Kidney (tissue), 14 donors: ENCODE measurements around the gene VIT. TPM values are rescaled to one million over a fixed set of nuclear protein-coding genes. Genes with fewer than 3 reads are reported as not detected.

Source experiments
- DNase-seq, 5 donors: peaks; one replicate each; pipeline ENCODE4 v3.0.0-alpha.2; 2013 to 2020
- FAIRE-seq: peaks from 2 replicates; lab custom pipeline; 2012; peaks lifted over from hg19 to GRCh38; lab: Jason Lieb, UNC
- H3K27ac ChIP-seq, 2 donors: one replicate each; pipeline ENCODE4 v1.7.0; 2013; ENCODE audit warnings: low read depth in 2 of 2, low read length in 2 of 2, inconsistent platforms in 1 of 2
- H3K27me3 ChIP-seq: one replicate; pipeline ENCODE4 v1.7.1; 2013; ENCODE audit warnings: low read length, inconsistent platforms; ENCODE audit not compliant: control insufficient read depth, insufficient read depth
- H3K36me3 ChIP-seq, 3 donors: one replicate each; pipeline versions ENCODE4 v1.7.0 to v1.7.1; 2013; ENCODE audit warnings: low read length in 3 of 3, control low read depth in 1 of 3, inconsistent platforms in 1 of 3; ENCODE audit not compliant: insufficient read depth in 3 of 3, control insufficient read depth in 2 of 3
- H3K4me1 ChIP-seq, 3 donors: one replicate each; pipeline versions ENCODE4 v1.7.0 to v1.7.1; 2013; ENCODE audit warnings: low read length in 3 of 3, inconsistent platforms in 1 of 3, low read depth in 1 of 3; ENCODE audit not compliant: control insufficient read depth in 2 of 3, insufficient read depth in 2 of 3
- H3K4me3 ChIP-seq, 3 donors: one replicate each; pipeline versions ENCODE4 v1.7.0 to v1.8.1; 2013; ENCODE audit warnings: low read length in 3 of 3, control low read depth in 1 of 3, inconsistent platforms in 1 of 3
- H3K9ac ChIP-seq, 3 donors: one replicate each; pipeline versions ENCODE4 v1.7.0 to v1.7.1; 2013; ENCODE audit warnings: low read length in 3 of 3, control low read depth in 1 of 3, inconsistent platforms in 1 of 3
- H3K9me3 ChIP-seq, 3 donors: one replicate each; pipeline versions ENCODE4 v1.7.0 to v1.7.1; 2013; ENCODE audit warnings: low read length in 3 of 3, control low read depth in 1 of 3, inconsistent platforms in 1 of 3; ENCODE audit not compliant: control insufficient read depth in 2 of 3, insufficient read depth in 1 of 3
- CTCF ChIP-seq: IDR thresholded peaks from 3 replicates; pipeline ENCODE4 v1.5.1; 2012; ENCODE audit warnings: mild to moderate bottlenecking, moderate library complexity, borderline replicate concordance; ENCODE audit not compliant: insufficient read depth; ENCODE audit errors: extremely low read depth
- intact Hi-C: fragments of 100-400 bp; cut with DNase I; formaldehyde crosslinking; loops from one replicate; pipeline ENCODE4 v1.11.1; 2022
- polyA plus RNA-seq: library from polyadenylated mRNA; stranded (reverse); fragments of 350-450 nt; fragmentation: Illumina TruSeq; extraction: RNeasy Lipid Tissue Mini Kit (QIAGEN cat#74804); gene quantifications from one replicate; pipeline ENCODE4 v1.2.3, GENCODE V29; 2014; ENCODE audit warnings: low read depth, low replicate concordance; ENCODE audit not compliant: insufficient read depth
- total RNA-seq: library from RNA; stranded (reverse); fragmentation: NEBNext Ultra II Directional; extraction: Animal tissue kit (Norgen Biotek cat#: 25700); gene quantifications from one replicate; pipeline ENCODE4 v1.2.1, GENCODE V29; 2021
- donor health status: control.
- donor health status: control.
- donor health status: control.
- donor health status: control.
- donor health status: control.
- donor health status: DM: yes; HTN: yes; CAD: no.
- donor health status: Normal renal cell carcinoma (clear cell type).

VIT gene
- total and polyA plus RNA-seq, 2 donors from 2014 or later: 0.15 TPM; not detected in 1

GRCh38 chr2:36819095-36819711 is 122.7 kb downstream of the VIT start:
- Histone ChIP-seq H3K36me3 (no peaks in the 10 kb centered on the region), H3K27ac (no peak overlapping the region), H3K27me3 (no peaks in the 10 kb centered on the region), H3K4me1 (no peaks in the 10 kb centered on the region), H3K9ac (no peak overlapping the region), H3K9me3 (no peaks in the 10 kb centered on the region), H3K4me3 (no peak overlapping the region)
- no peak for TF ChIP-seq CTCF
- intact Hi-C loops: no loop called here
- no peak for DNase-seq
- FAIRE-seq: no peak

DNA sequence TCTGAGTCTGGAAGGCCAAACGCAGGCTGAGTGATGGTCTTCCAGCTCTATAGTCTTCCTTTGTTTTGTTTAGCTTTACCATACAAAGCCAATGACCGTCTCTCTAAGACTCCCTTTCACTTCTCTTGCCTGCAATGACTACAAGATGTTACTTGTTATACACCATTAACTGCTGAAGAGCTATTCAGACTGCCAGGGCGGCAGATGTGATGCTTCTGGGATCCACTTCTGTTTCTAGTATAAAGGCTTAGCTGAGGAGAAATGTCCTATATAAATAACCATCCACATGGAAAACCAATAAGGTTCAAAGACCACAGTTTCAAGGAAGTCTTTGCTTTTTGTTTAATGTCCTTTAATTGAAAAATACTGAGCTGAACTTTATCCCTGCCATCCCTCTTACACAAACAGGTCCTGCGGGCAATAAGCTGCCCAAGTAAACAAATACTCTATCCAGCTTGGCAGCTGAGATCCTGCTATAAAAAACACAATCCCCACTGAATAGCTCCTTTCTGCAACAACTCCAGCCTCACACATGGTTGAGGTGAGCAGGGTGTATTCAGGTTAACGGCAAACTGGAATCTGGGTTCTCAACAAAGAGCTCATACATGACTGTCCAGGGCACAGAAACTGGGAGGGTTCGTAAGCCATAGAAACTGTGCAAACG is 124.6 kb downstream of the VIT start:
- Histone ChIP-seq H3K36me3 (no peaks in the 10 kb centered on the region), H3K9me3 (no peaks in the 10 kb centered on the region), H3K9ac (no peak overlapping the region), H3K27me3 (no peaks in the 10 kb centered on the region), H3K4me3 (no peak overlapping the region), H3K27ac (no peak overlapping the region), H3K4me1 (no peaks in the 10 kb centered on the region)
- TF ChIP-seq CTCF: no peak
- DNase-seq: peak in 2 of 5 donors; percentile 34 to 38
- no peak for FAIRE-seq
- intact Hi-C loops: no loop called here

GRCh38 chr2:36823862-36824261 is 127.4 kb downstream of the VIT start:
- H3K27me3 ChIP-seq: no peaks in the 10 kb centered on the region
- H3K27ac ChIP-seq: no peak overlapping the region
- H3K9me3 ChIP-seq: no peaks in the 10 kb centered on the region
- no peaks in the 10 kb centered on the region for H3K4me1 ChIP-seq
- H3K9ac ChIP-seq: no peak overlapping the region
- H3K4me3 ChIP-seq: no peak overlapping the region
- no peaks in the 10 kb centered on the region for H3K36me3 ChIP-seq
- TF ChIP-seq CTCF: no peak
- intact Hi-C loops: no loop called here
- FAIRE-seq (no peak), DNase-seq (no peak)
